ENCODE results near the gene IL36A.

Gene IL36A

GRCh38 chr2:112994648-112995047 lies 10.6 kb upstream of the IL36A start:
- TF ChIP-seq, protein P1, sequence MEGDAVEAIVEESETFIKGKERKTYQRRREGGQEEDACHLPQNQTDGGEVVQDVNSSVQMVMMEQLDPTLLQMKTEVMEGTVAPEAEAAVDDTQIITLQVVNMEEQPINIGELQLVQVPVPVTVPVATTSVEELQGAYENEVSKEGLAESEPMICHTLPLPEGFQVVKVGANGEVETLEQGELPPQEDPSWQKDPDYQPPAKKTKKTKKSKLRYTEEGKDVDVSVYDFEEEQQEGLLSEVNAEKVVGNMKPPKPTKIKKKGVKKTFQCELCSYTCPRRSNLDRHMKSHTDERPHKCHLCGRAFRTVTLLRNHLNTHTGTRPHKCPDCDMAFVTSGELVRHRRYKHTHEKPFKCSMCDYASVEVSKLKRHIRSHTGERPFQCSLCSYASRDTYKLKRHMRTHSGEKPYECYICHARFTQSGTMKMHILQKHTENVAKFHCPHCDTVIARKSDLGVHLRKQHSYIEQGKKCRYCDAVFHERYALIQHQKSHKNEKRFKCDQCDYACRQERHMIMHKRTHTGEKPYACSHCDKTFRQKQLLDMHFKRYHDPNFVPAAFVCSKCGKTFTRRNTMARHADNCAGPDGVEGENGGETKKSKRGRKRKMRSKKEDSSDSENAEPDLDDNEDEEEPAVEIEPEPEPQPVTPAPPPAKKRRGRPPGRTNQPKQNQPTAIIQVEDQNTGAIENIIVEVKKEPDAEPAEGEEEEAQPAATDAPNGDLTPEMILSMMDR (IDR thresholded peaks at IDR 0.05) = no peak

GRCh38 chr2:112995346-112995920 lies 9.8 kb upstream of the IL36A start:
- TF ChIP-seq, protein P1 (IDR thresholded peaks at IDR 0.05) = no peak

DNA sequence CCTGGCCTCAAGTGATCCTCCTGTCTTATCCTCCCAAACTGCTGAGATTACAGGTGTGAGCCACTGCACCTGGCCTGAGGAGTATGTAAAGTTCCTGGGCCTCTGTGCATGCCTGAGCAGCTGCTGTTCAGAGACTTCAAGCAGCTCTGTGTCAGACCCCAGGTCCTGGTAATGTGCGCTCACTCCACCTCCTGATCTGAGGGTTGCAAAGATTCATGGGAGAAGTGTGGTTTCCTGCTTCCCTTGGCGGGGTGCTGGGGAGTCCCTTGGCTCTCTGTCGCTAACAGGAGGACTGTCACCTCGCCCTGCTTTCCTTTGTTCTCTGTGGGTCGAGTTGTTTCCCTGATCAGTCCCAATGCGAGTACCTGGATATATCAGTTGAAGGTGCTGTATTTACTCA lies 8.6 kb upstream of the IL36A start:
- TF ChIP-seq, protein P1 (IDR thresholded peaks at IDR 0.05) = no peak

GRCh38 chr2:112997151-112997550 lies 8.1 kb upstream of the IL36A start:
- TF ChIP-seq, protein P1 (IDR thresholded peaks at IDR 0.05) = no peak

- TF ChIP-seq, protein P1 (IDR thresholded peaks at IDR 0.05) = no peak
These were observed 4.8 kb upstream of the IL36A start for GRCh38 chr2:113000436-113000835.

- TF ChIP-seq, protein P1 (IDR thresholded peaks at IDR 0.05) = no peak
These were observed 2.6 kb upstream of the IL36A start for GRCh38 chr2:113002677-113003076.

DNA sequence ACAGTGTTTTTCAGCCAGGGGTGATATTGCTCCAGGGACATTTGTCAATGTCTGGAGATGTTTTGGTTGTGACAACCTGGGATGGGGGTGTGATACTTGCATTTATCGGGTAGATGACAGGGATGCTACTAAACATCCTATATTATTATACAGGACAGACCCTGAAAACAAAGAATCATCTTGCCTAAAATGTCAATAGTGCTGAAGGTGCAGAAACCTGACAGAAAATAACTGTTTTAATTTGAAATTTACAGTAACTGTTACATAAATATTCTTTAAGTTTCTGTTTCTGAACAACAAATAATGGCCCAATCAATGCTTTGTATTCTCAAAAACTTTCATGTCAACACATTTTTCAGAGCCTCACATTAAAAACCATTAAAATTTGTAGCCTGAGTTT lies 2.0 kb downstream of the IL36A start:
- TF ChIP-seq, protein P1 (IDR thresholded peaks at IDR 0.05) = no peak

DNA sequence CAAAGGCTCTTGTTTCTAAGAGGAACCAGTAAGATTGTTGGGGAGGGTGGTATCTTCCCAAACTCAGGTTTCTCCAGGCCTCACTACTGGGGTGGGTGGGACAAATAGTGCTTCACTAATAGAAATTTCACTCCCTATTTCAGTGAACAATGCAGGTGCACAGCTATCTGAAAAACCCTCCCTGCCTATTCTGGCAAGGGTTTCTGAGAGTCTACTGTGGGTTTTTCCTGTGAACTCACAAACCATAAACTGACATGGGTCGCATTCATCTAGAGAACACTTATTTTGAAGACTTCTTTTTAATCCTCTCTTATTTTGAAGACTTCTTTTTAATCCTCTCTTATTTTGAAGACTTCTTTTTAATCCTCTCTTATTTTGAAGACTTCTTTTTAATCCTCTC lies 4.4 kb downstream of the IL36A start:
- TF ChIP-seq, protein P1 (IDR thresholded peaks at IDR 0.05) = no peak
